ENCODE data around the gene ABCA13. TPM values are rescaled to one million over a fixed set of nuclear protein-coding genes. Genes with fewer than 3 reads are reported as not detected.

Gene ABCA13
- total RNA-seq, 1 experiment from 2014 or later, result 0.03 TPM

DNA sequence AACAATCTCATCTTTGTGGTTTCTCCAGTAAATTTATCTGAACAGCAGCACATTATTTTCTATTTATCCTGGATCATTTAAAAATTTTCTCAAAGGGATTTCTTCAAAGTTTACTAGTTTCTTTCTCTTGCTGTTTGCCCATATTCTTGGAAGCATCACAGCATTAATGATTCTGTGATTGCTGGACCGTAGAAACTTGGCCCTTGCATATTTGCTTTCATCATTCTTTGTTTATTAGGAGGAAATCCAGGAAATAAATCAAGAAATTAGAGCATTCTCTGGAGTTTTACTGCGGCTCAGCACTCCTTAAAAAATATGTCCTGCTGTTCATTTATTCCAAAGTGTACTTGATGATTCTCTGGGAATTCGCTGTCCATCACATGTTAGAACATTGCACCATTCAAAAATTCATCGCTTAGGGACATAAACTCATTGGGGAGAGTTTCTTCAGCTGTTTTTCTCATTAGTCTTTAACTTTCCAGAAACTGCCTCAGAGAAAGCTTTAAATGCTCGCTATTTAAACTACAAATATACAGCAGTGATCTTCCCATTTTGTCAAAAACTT lies 489.1 kb downstream of the ABCA13 start:
- DNase-seq (ENCODE audit: low spot score), result no peak
- in situ Hi-C loops (cut with HindIII; ENCODE audit: low sequenced_read_pairs), result no loop called here

DNA sequence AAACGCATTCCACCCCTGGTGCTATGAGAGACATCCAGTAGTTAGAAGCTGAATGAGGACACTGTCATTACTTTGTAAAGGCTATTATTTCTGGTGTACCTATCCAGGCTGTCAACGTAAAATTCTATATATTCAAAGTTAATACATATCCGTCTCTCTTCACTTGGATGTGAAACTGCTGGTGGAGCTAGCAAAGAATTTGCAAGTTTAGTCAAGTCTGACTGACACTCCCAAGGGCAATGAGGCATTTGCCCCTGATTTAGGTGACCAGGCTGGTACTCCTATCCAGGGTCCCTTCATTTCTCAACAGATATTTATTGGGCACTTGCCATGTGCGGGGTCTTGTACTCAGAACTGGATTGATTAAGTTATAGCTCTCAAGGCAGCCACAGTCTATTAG lies 493.0 kb downstream of the ABCA13 start:
- in situ Hi-C loops (cut with HindIII; ENCODE audit: low sequenced_read_pairs), result no loop called here

DNA sequence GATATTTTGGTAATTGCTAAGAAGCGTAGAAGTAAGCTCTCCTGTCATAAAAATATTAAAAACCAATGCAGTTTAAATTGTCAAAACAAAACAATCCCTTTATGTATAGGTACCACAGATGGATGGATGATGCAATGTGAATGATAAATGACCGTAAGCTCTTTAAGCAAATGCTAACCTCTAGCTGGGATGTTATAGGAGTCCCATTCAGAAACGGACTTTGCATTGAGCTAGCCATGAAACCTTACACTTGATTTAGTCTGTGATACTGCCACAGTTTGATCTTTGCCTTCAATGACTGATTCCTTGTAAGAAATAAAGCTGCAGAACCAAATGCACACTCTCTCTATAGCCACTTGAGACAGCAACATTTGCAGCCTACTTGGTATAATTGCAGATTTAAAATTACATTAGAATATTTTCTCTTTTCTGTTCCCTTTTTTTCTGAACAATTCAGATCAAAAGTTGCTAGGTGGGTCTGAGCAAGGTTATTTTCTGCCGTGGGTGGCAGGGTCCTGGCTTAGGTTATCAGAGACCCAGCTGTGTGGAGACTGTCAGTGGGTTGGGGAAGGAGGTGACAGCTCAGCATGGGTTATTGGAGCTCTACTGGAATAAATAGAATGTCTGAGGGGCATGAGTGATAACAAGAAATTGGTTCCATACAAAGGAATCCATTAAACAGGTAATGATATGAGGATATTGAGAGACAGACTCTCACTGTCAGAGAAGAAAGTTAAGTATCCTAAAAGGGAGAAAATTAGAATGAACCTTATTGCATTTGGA lies 494.3 kb downstream of the ABCA13 start:
- in situ Hi-C loops (cut with HindIII; ENCODE audit: low sequenced_read_pairs), result no loop called here
- DNase-seq (ENCODE audit: low spot score), result no peak

More for the DNA sequence above, 493.0 kb downstream of the ABCA13 start:
- DNase-seq (ENCODE audit: low spot score), result no peak

DNA sequence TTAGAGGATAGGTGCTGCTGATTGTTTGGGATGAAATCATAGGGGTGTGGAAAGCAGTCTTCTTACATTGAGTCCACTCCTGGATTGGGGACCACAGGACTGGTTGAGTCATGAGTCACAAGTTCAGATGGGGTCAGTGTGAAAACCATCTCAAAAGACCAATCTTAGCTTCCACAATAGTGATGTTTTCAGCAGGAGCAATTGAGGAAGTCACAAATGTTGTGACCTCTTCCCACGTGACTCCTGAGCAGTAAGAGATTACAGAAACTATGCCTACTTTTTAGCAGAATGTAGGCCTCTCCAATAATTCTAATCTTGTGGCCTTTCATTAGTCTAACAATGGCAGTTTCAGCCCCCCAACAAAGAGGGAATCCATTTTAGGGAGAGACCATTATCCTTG lies 496.1 kb downstream of the ABCA13 start:
- in situ Hi-C loops (cut with HindIII; ENCODE audit: low sequenced_read_pairs), result no loop called here
- DNase-seq (ENCODE audit: low spot score), result no peak

DNA sequence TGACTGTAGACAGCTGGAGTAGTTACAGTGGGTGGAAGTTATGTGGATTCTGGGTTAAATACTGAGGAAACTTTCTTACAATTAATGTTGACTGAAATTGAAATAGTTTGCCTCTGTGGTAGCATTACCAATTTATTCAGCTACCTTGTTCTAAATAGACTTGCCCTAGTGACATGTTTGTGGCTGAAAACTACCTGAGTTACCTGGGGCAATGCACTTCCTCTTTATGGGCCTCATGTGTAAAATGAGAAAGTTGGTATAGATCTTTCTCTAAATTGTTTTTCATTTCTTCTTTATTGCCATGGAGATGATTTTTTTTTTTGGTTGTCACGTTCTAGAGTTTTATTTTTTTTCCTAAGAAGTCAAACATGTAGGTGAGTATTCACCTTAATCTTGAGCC lies 500.4 kb downstream of the ABCA13 start:
- in situ Hi-C loops (cut with HindIII; ENCODE audit: low sequenced_read_pairs), result no loop called here
- no peak for DNase-seq (ENCODE audit: low spot score)

DNA sequence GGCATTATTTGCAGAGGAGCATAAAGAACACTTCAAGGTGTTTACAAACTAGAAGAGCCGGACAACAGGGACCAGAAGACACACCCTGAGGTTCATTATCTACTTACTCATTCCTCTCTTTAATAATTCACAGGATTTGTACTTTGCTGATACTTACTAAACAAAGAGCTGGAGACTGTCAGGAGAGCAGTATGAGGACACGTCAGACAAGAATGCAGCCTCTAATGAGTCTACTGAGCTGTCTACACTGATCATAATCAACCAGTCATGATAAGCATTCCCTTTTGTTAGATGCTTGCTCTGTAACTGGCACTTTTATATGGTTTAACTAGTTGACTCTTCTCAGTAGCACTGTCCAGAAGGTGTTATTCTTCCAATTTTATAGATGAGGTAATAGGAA lies 509.7 kb downstream of the ABCA13 start:
- in situ Hi-C loops (cut with HindIII; ENCODE audit: low sequenced_read_pairs), result no loop called here
- no peak for DNase-seq (ENCODE audit: low spot score)

DNA sequence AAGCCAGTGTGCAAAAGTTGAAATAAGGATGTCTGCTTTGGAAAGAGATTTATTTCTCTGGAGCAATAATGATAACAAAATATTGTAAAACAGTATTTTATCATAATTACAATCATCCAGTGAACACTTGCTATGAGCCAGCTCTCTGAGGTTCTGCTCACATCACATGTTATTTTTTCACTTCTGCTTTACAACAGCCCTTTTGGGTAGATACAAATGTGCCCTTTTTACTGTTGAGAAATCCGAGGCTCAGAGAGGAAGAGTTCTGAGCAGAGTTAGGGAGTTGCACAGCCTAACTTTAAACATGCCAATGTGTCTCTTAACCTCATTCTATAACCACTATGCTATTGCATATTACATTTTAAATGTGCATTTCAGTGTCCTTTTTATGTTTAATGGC lies 520.5 kb downstream of the ABCA13 start:
- in situ Hi-C loops (cut with HindIII; ENCODE audit: low sequenced_read_pairs), result no loop called here
- no peak for DNase-seq (ENCODE audit: low spot score)

Other genes with a start within 250 kb of the ABCA13 start
- 0.14 and 3.6 TPM in 2 replicates for gene PKD1L1, start 223.0 kb upstream of the ABCA13 start, total RNA-seq (2014; rRNA removed; shearing (Covaris generic))
- 7.5 and 10.9 TPM in 2 replicates for gene HUS1, start 191.8 kb upstream of the ABCA13 start, total RNA-seq (2014; rRNA removed; shearing (Covaris generic))
- gene SUN3, start 142.4 kb upstream of the ABCA13 start, total RNA-seq (2014; rRNA removed; shearing (Covaris generic)), result 0.54 TPM in 1 of 2 replicates, not detected in the other
- gene C7orf57, start 135.9 kb upstream of the ABCA13 start, total RNA-seq (2014; rRNA removed; shearing (Covaris generic)), result 0.47 and 0.49 TPM in 2 replicates
- gene UPP1, start 82.2 kb upstream of the ABCA13 start, total RNA-seq (2014; rRNA removed; shearing (Covaris generic)), result 55.9 and 56.2 TPM in 2 replicates

Data from G401 (cell line).